SU-DHL-6 (cell line): ENCODE results near the gene CTBP1.

Experiments
- CTCF ChIP-seq: fragments of 200-600 bp; sonication (generic); IDR thresholded peaks from one replicate; pipeline ENCODE4 v1.5.1; 2017; ENCODE audit warnings: antibody characterized with exemption, mild to moderate bottlenecking, low read length, moderate library complexity; ENCODE audit not compliant: insufficient read depth, poor library complexity, severe bottlenecking
- EZH2phosphoT487 ChIP-seq: fragments of 200-600 bp; sonication (generic), shearing (Covaris generic); conservative IDR thresholded peaks from 2 replicates; pipeline ENCODE4 v1.6.1; 2018; ENCODE audit warnings: mild to moderate bottlenecking, antibody characterized with exemption, low read length, moderate library complexity, mixed read lengths

- TF ChIP-seq CTCF (no peak), EZH2phosphoT487 (no peak)
Observed at GRCh38 chr4:1283711-1284110, 34.8 kb upstream of the CTBP1 start.
